ENCODE results near the gene IQGAP3.

- TF ChIP-seq TAF1 (IDR thresholded peaks at IDR 0.05; ENCODE audit: borderline replicate concordance, low read depth, low read length) (no peak), POLR2AphosphoS5 (IDR thresholded peaks at IDR 0.05; ENCODE audit: low read depth, low read length) (no peak)
Observed at GRCh38 chr1:156499842-156500542, 72.4 kb downstream of the IQGAP3 start.

Data from GM12892 (cell line).